Measurements from ENCODE around the gene JADE2. TPM values are rescaled to one million over a fixed set of nuclear protein-coding genes. Genes with fewer than 3 reads are reported as not detected.

JADE2 gene
- total RNA-seq: 25.3 and 27.0 TPM in 2 replicates

GRCh38 chr5:134524826-134525682, at the start of gene JADE2:
JADE2 (plus strand) TSS chr5:134525670; CDS start chr5:134535858, 10,188 bp downstream.

Small RNA genes lying within 50 kb of the gene (small RNA-seq; reads per million reads assigned to genes)
- gene RN7SL541P (not detected), gene RNU6-456P (not detected)

Other genes starting within 250 kb of the JADE2 start
- 1.7 and 3.2 TPM in 2 replicates for gene CDKL3, start 158.5 kb upstream of the JADE2 start, total RNA-seq
- 46.7 and 51.5 TPM in 2 replicates for gene UBE2B, start 154.1 kb upstream of the JADE2 start, total RNA-seq
- gene CDKN2AIPNL, start 113.8 kb upstream of the JADE2 start, total RNA-seq: 22.0 and 25.9 TPM in 2 replicates
- 87.9 and 103 TPM in 2 replicates for gene SAR1B, start 107.2 kb downstream of the JADE2 start, total RNA-seq
- gene SEC24A, start 123.1 kb downstream of the JADE2 start, total RNA-seq: 38.5 and 42.2 TPM in 2 replicates
- gene CAMLG, start 212.9 kb downstream of the JADE2 start, total RNA-seq: 50.5 and 52.9 TPM in 2 replicates
- gene DDX46, start 233.1 kb downstream of the JADE2 start, total RNA-seq: 29.4 and 32.0 TPM in 2 replicates